ENCODE data around the gene SCN1B.
A peak's percentile ranks its signal among the peaks of the same experiment; 100 is the strongest.
"Not testable (repeated sequence)": the region's sequence is repeated elsewhere in the genome, so short reads cannot be mapped to it uniquely, and the experiment has no call there.

The SCN1B gene

DNA sequence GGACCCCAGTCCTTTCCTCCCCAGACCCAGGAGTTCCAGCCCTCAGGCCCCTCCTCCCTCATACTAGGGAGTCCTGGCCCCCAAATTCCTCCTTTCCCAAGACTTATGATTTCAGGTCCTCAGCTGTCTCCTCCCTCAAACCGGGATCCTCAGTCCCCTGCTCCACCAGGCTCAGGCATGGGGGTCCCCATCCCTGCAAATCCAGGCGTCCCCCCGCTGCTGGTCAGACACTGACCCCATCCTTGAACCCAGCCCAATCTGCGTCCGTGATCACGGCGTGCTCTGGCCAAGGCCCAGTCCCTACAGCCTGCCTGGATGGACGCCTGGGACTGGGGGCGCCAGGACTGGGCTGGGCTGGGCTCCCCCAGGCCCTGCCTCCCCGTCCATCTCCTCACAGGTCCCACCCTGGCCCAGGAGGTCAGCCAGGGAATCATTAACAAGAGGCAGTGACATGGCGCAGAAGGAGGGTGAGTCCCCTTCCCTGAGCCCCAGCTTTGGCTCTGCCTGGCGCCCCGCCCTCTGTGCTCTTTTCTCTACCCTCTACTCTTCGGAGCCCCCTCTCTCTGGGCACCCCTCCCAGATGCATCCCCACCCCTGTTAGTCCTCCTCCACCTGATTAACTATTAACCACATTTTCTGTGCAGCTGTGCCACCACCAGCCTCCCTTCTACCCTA lies 11.9 kb downstream of the SCN1B start:
- no peak for FAIRE-seq
- no peak for DNase-seq (ENCODE audit: insufficient read length)
- no peak for TF ChIP-seq POLR2AphosphoS5 (IDR thresholded peaks at IDR 0.05; ENCODE audit: low read depth, low read length)
- TF ChIP-seq POLR2A (IDR thresholded peaks at IDR 0.05; ENCODE audit: low read depth, low read length) = no peak
- TF ChIP-seq TAF1 (IDR thresholded peaks at IDR 0.05; ENCODE audit: borderline replicate concordance, low read depth, low read length) = no peak

DNA sequence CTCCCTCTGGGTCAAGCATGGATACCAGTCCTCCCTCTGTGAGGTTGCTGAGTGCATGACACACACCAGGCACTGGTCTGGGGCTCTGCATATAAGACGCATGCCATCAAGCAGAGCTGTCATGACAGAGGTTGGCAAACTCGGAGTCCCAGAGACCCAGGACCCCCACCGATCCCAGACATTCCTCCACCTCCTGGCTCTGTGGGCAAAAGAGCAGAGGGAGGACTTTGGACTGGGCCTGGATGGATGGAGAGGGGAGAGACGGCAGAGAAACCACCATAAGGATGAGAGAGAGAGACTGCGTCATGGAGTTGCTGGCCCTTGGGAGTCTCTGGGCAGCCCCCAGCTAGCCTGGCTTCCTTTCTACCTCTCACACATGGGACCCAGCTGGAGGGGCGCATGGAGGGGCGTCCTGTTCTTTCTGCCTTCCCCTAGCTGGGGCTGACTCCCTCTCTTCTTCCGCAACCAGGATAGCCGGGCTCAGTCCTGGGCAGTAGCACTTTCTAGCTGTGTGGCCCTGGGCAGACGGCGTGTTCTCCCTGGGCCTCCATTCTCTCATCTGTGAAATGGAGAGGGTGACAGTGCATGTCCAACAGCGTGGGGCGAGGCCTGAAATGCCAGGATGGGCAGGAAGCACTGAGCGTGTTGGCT lies 12.8 kb downstream of the SCN1B start:
- no peak for FAIRE-seq

DNA sequence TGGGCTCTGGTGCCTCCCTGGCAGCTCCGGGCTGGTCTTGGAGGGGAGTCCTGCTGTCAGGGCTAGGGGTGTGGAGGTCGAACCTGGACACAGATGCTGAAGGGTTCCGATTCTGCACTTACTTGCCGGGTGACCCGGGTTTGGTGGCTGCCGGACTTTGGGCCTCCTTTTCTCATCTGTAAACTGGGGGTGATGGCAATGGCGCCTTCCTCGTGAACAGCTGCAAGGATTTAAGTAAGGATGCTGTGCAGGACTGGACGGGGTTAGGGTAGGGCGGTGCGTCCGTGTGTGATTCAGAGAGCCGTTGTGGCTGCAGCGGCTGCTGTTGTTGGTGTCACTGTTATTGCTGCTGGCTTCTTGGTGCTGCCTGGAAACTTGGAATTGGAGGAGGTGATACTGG lies 13.6 kb downstream of the SCN1B start:
- no peak for TF ChIP-seq POLR2AphosphoS5 (IDR thresholded peaks at IDR 0.05; ENCODE audit: low read depth, low read length)
- no peak for TF ChIP-seq TAF1 (IDR thresholded peaks at IDR 0.05; ENCODE audit: borderline replicate concordance, low read depth, low read length)
- no peak for TF ChIP-seq POLR2A (IDR thresholded peaks at IDR 0.05; ENCODE audit: low read depth, low read length)
- FAIRE-seq (no peak), DNase-seq (ENCODE audit: insufficient read length) (no peak)

More for the DNA sequence above, 12.8 kb downstream of the SCN1B start:
- DNase-seq (ENCODE audit: insufficient read length) = no peak
- TF ChIP-seq TAF1 (IDR thresholded peaks at IDR 0.05; ENCODE audit: borderline replicate concordance, low read depth, low read length) = no peak
- no peak for TF ChIP-seq POLR2AphosphoS5 (IDR thresholded peaks at IDR 0.05; ENCODE audit: low read depth, low read length)
- no peak for TF ChIP-seq POLR2A (IDR thresholded peaks at IDR 0.05; ENCODE audit: low read depth, low read length)

- DNase-seq (ENCODE audit: insufficient read length) (no peak), FAIRE-seq (peak; percentile 82)
- no peak for TF ChIP-seq TAF1 (IDR thresholded peaks at IDR 0.05; ENCODE audit: borderline replicate concordance, low read depth, low read length)
- TF ChIP-seq POLR2A (IDR thresholded peaks at IDR 0.05; ENCODE audit: low read depth, low read length) = no peak
- no peak for TF ChIP-seq POLR2AphosphoS5 (IDR thresholded peaks at IDR 0.05; ENCODE audit: low read depth, low read length)
Observed at GRCh38 chr19:35044317-35045117, 14.2 kb downstream of the SCN1B start.

GRCh38 chr19:35045667-35046300 lies 15.5 kb downstream of the SCN1B start:
- peak; percentile 58 for DNase-seq (ENCODE audit: insufficient read length)
- FAIRE-seq = peak; percentile 84
- TF ChIP-seq TAF1 (IDR thresholded peaks at IDR 0.05; ENCODE audit: borderline replicate concordance, low read depth, low read length) (no peak), POLR2AphosphoS5 (IDR thresholded peaks at IDR 0.05; ENCODE audit: low read depth, low read length) (no peak), POLR2A (IDR thresholded peaks at IDR 0.05; ENCODE audit: low read depth, low read length) (no peak)

DNA sequence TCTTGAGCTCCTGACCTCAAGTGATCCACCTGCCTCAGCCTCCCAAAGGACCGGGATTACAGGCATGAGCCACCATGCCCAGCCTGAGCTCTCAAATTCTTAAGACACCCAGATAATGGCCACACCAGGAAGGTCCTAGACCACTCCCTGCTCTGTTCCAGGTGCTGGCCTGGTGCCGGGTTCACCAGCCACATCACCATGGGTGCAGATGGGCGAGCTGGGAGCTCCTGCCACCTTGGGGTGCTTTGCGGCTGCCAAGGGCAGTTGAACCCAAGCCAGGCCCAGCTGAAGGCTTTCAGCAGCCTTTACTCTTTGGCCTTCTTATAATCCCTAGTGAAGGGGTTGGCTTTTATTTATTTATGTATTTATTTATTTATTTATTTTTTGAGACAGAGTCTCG lies 16.2 kb downstream of the SCN1B start:
- DNase-seq (ENCODE audit: insufficient read length) = no peak
- FAIRE-seq = no peak
- no peak for TF ChIP-seq POLR2A (IDR thresholded peaks at IDR 0.05; ENCODE audit: low read depth, low read length)
- TF ChIP-seq TAF1 (IDR thresholded peaks at IDR 0.05; ENCODE audit: borderline replicate concordance, low read depth, low read length) = no peak
- TF ChIP-seq POLR2AphosphoS5 (IDR thresholded peaks at IDR 0.05; ENCODE audit: low read depth, low read length) = no peak

GRCh38 chr19:35048911-35049411 lies 18.7 kb downstream of the SCN1B start:
- DNase-seq (ENCODE audit: insufficient read length) (no peak), FAIRE-seq (no peak)
- TF ChIP-seq POLR2A (IDR thresholded peaks at IDR 0.05; ENCODE audit: low read depth, low read length) (no peak), TAF1 (IDR thresholded peaks at IDR 0.05; ENCODE audit: borderline replicate concordance, low read depth, low read length) (no peak), POLR2AphosphoS5 (IDR thresholded peaks at IDR 0.05; ENCODE audit: low read depth, low read length) (no peak)

DNA sequence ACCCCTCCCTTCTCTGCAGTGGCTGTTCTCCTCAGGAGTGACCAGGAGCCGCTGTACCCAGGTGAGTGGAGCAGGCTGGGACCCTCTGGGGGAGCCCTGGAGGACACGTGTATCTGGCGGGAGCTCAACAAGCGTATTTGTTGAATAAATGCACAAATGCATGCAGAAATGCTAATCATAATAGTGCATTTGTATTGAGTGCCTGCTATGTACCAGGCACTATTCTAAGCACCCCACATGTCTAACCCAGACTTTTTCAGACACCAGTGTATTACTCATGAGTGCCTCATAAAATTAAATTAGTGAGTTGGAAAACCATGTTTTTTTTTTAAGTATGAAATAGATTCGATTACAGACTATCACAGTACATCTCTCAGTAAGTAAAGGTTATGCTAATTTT lies 19.2 kb downstream of the SCN1B start:
- FAIRE-seq (no peak), DNase-seq (ENCODE audit: insufficient read length) (no peak)
- TF ChIP-seq POLR2AphosphoS5 (IDR thresholded peaks at IDR 0.05; ENCODE audit: low read depth, low read length) (no peak), TAF1 (IDR thresholded peaks at IDR 0.05; ENCODE audit: borderline replicate concordance, low read depth, low read length) (no peak), POLR2A (IDR thresholded peaks at IDR 0.05; ENCODE audit: low read depth, low read length) (no peak)

- FAIRE-seq; DNase-seq (ENCODE audit: insufficient read length): not testable (repeated sequence)
Observed at GRCh38 chr19:35050662-35051061, 20.4 kb downstream of the SCN1B start.

GRCh38 chr19:35051268-35051667 lies 21.0 kb downstream of the SCN1B start:
- FAIRE-seq; DNase-seq (ENCODE audit: insufficient read length): not testable (repeated sequence)

DNA sequence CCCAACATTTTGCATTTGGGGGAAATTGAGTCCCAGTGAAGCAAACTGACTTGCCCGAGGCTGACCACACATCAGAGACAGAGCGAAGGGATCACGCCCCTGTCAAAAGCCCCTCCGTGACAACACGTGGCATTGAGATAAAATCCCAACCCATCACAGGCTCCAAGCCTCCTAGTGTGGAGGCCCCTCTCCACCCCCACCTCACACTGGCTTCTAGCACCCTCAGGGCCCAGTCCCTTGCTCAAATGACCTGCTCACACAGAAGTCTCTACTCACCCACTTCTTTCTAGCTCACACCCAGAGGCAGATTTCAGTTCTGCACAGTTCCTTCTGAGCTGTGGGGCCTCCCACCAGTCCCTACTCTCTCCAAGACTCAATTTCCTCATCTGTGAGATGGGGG lies 21.5 kb downstream of the SCN1B start:
- DNase-seq (ENCODE audit: insufficient read length) = no peak
- FAIRE-seq = no peak
- TF ChIP-seq POLR2AphosphoS5 (IDR thresholded peaks at IDR 0.05; ENCODE audit: low read depth, low read length) = no peak
- TF ChIP-seq POLR2A (IDR thresholded peaks at IDR 0.05; ENCODE audit: low read depth, low read length) = no peak
- no peak for TF ChIP-seq TAF1 (IDR thresholded peaks at IDR 0.05; ENCODE audit: borderline replicate concordance, low read depth, low read length)

All from GM12892 (cell line).